Trophoblast cell (in vitro differentiated cells and primary cell): ENCODE results near the gene ING5.

Experiments
- DNase-seq, 2 donors: peaks; one replicate each; pipeline ENCODE4 v3.0.0-alpha.2; 2016
- H2AFZ ChIP-seq: 2 replicates; pipeline ENCODE4 v1.6.1; 2013; ENCODE audit warnings: low read length, moderate library complexity, mild to moderate bottlenecking; ENCODE audit not compliant: insufficient read depth, poor library complexity
- H2AK5ac ChIP-seq: 2 replicates; pipeline ENCODE4 v1.6.1; 2013; ENCODE audit warnings: mild to moderate bottlenecking, low read length
- H2BK120ac ChIP-seq: 2 replicates; pipeline ENCODE4 v1.6.1; 2013; ENCODE audit warnings: low read length, mild to moderate bottlenecking, moderate library complexity; ENCODE audit not compliant: insufficient read depth, poor library complexity
- H2BK12ac ChIP-seq: 2 replicates; pipeline ENCODE4 v1.6.1; 2013; ENCODE audit warnings: mild to moderate bottlenecking, low read length, moderate library complexity
- H2BK5ac ChIP-seq: 2 replicates; pipeline ENCODE4 v1.6.1; 2013; ENCODE audit warnings: low read length, low read depth, moderate library complexity, mild to moderate bottlenecking; ENCODE audit not compliant: poor library complexity
- H3K14ac ChIP-seq: 2 replicates; pipeline ENCODE4 v1.6.1; 2013; ENCODE audit warnings: mild to moderate bottlenecking, low read length
- H3K18ac ChIP-seq: 2 replicates; pipeline ENCODE4 v1.6.1; 2013; ENCODE audit warnings: mild to moderate bottlenecking, low read length
- H3K23ac ChIP-seq: 2 replicates; pipeline ENCODE4 v1.6.1; 2013; ENCODE audit warnings: low read length
- H3K27ac ChIP-seq: 2 replicates; pipeline ENCODE4 v1.5.1; 2013; ENCODE audit warnings: low read depth, mild to moderate bottlenecking, inconsistent platforms, low read length, moderate library complexity
- H3K27me3 ChIP-seq: 2 replicates; pipeline ENCODE4 v1.6.1; 2013; ENCODE audit warnings: inconsistent platforms, mild to moderate bottlenecking, low read length, moderate library complexity; ENCODE audit not compliant: insufficient read depth
- H3K36me3 ChIP-seq, 2 experiments: 1 replicate in 1 of 2; 2 replicates in 1 of 2; pipeline ENCODE4 v1.6.1; 2013; ENCODE audit warnings: low read length in 2 of 2, mild to moderate bottlenecking in 2 of 2, moderate library complexity in 1 of 2; ENCODE audit not compliant: insufficient read depth in 2 of 2, control insufficient read depth in 1 of 2
- H3K4ac ChIP-seq: 2 replicates; pipeline ENCODE4 v1.6.1; 2013; ENCODE audit warnings: low read depth, mild to moderate bottlenecking, low read length, moderate library complexity
- H3K4me1 ChIP-seq, 2 experiments: 1 replicate in 1 of 2; 2 replicates in 1 of 2; pipeline ENCODE4 v1.6.1; 2013; ENCODE audit warnings: low read length in 2 of 2, mild to moderate bottlenecking in 2 of 2, moderate library complexity in 1 of 2; ENCODE audit not compliant: insufficient read depth in 2 of 2, control insufficient read depth in 1 of 2
- H3K4me2 ChIP-seq: 2 replicates; pipeline ENCODE4 v1.6.1; 2013; ENCODE audit warnings: inconsistent platforms, mild to moderate bottlenecking, low read length, moderate library complexity
- H3K4me3 ChIP-seq: 2 replicates; pipeline ENCODE4 v1.5.1; 2013; ENCODE audit warnings: mild to moderate bottlenecking, low read depth, low read length, inconsistent platforms
- H3K79me1 ChIP-seq: one replicate; pipeline ENCODE4 v1.6.1; 2013; ENCODE audit warnings: low read length
- H3K79me2 ChIP-seq: 2 replicates; pipeline ENCODE4 v1.6.1; 2013; ENCODE audit warnings: low read length, mild to moderate bottlenecking; ENCODE audit not compliant: control insufficient read depth, insufficient read depth, poor library complexity
- H3K9ac ChIP-seq: 2 replicates; pipeline ENCODE4 v1.6.1; 2013; ENCODE audit warnings: mild to moderate bottlenecking, low read length
- H3K9me3 ChIP-seq: 2 replicates; pipeline ENCODE4 v1.6.1; 2013; ENCODE audit warnings: low read depth, mild to moderate bottlenecking, control low read depth, inconsistent platforms, low read length; ENCODE audit not compliant: insufficient read depth
- H4K12ac ChIP-seq: 2 replicates; pipeline ENCODE4 v1.6.1; 2013; ENCODE audit warnings: low read depth, mild to moderate bottlenecking, low read length, moderate library complexity
- H4K8ac ChIP-seq: 2 replicates; pipeline ENCODE4 v1.6.1; 2013; ENCODE audit warnings: low read depth, mild to moderate bottlenecking, low read length, moderate library complexity
- H4K91ac ChIP-seq: one replicate; pipeline ENCODE4 v1.6.1; 2013; ENCODE audit warnings: low read depth, mild to moderate bottlenecking, low read length, moderate library complexity
- WGBS: extraction: QIAGEN DNeasy Blood & Tissue Kit; methylation state at CpG from one replicate; pipeline ENCODE4 v1.1.7; 2013; ENCODE audit warnings: missing lambda C conversion rate; ENCODE audit not compliant: insufficient read length, insufficient coverage; ENCODE audit errors: extremely low coverage; 5-methylcytosine and 5-hydroxymethylcytosine counted together

Gene ING5

GRCh38 chr2:241665731-241666440, 36.0 kb upstream of the ING5 start:
- no peaks in the 10 kb centered on the region for H3K79me1 ChIP-seq
- H3K23ac ChIP-seq, result no peak overlapping the region
- no peak overlapping the region for H2AFZ ChIP-seq
- no peak overlapping the region for H4K91ac ChIP-seq
- no peaks in the 10 kb centered on the region for H3K79me2 ChIP-seq
- no peak overlapping the region for H3K14ac ChIP-seq
- no peak overlapping the region for H2AK5ac ChIP-seq
- no peak overlapping the region for H2BK5ac ChIP-seq
- H3K4me2 ChIP-seq, result no peak overlapping the region
- no peak overlapping the region for H3K4ac ChIP-seq
- no peak overlapping the region for H2BK12ac ChIP-seq
- no peak overlapping the region for H3K27ac ChIP-seq
- H4K12ac ChIP-seq, result no peak overlapping the region
- H4K8ac ChIP-seq, result no peak overlapping the region
- no peak overlapping the region for H3K4me3 ChIP-seq
- H3K18ac ChIP-seq, result no peak overlapping the region
- H3K9ac ChIP-seq, result no peak overlapping the region
- no peak overlapping the region for H2BK120ac ChIP-seq
- H3K27me3 ChIP-seq, result no peaks in the 10 kb centered on the region
- H3K9me3 ChIP-seq, result peaks cover 3% of the 10 kb centered on the region
- H3K36me3 ChIP-seq, result peaks cover 52 to 59% of the 10 kb centered on the region in 2 experiments
- no peak for DNase-seq
- no peaks in the 10 kb centered on the region for H3K4me1 ChIP-seq
- no CpG with 5 or more reads among the region's 23 CpGs for WGBS

DNA sequence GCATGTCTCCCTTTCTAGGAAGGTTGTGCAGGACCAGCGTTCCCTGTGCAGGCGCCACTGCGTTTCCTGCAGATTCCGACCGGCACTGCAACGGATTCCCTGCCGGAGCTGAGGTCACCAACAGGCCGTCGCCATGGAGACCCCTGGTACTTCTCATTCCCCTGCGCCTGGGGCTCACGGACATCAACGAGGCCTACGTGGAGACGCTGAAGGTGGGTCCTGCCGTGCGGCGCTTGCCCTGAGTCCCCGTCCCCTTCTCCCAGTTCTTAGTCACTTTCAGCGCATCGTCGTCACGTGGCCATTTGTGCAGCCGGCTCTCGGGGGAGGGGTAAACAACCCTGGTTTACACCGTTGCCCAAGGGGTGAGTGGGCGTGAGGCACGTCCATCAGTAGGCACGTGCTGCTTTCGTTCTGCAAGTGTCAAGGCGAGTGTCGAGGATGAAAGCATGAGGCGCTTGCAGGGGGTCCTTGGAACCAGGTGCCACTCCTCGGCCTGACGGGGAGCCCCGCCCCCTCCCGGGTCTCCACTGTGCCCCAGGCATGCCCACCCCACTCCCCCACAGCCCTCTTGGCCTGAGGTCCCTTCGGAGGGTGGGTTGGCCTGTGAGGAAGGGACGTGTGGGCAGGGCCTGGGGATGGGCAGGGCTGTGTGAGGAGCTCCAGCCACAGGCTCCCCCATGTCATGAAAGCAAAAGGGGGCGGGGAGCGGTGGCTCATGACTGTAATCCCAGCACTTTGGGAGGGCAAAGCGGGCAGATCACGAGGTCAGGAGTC, 35.0 kb upstream of the ING5 start:
- no peaks in the 10 kb centered on the region for H3K79me1 ChIP-seq
- H4K91ac ChIP-seq, result no peak overlapping the region
- WGBS, result no CpG with 5 or more reads among the region's 42 CpGs
- no peak overlapping the region for H2BK5ac ChIP-seq
- H2BK120ac ChIP-seq, result no peak overlapping the region
- no peaks in the 10 kb centered on the region for H3K79me2 ChIP-seq
- no peak overlapping the region for H3K9ac ChIP-seq
- peaks cover 3% of the 10 kb centered on the region for H3K9me3 ChIP-seq
- H2AFZ ChIP-seq, result no peak overlapping the region
- H3K18ac ChIP-seq, result no peak overlapping the region
- no peak for DNase-seq
- H3K27me3 ChIP-seq, result no peaks in the 10 kb centered on the region
- H3K4me2 ChIP-seq, result no peak overlapping the region
- no peak overlapping the region for H3K14ac ChIP-seq
- no peak overlapping the region for H3K4ac ChIP-seq
- H4K8ac ChIP-seq, result no peak overlapping the region
- no peak overlapping the region for H4K12ac ChIP-seq
- no peak overlapping the region for H3K23ac ChIP-seq
- no peaks in the 10 kb centered on the region for H3K4me1 ChIP-seq
- H3K27ac ChIP-seq, result no peak overlapping the region
- no peak overlapping the region for H3K4me3 ChIP-seq
- no peak overlapping the region for H2AK5ac ChIP-seq
- no peak overlapping the region for H2BK12ac ChIP-seq
- peaks cover 56 to 60% of the 10 kb centered on the region in 2 experiments for H3K36me3 ChIP-seq

GRCh38 chr2:241668354-241668753, 33.5 kb upstream of the ING5 start:
- no CpG with 5 or more reads among the region's 21 CpGs for WGBS
- no peak overlapping the region for H2AK5ac ChIP-seq
- no peak overlapping the region for H3K14ac ChIP-seq
- peaks cover 5% of the 10 kb centered on the region for H3K9me3 ChIP-seq
- H3K36me3 ChIP-seq, result peaks cover 70 to 74% of the 10 kb centered on the region in 2 experiments
- no peaks in the 10 kb centered on the region for H3K4me1 ChIP-seq
- H3K79me2 ChIP-seq, result no peaks in the 10 kb centered on the region
- no peak overlapping the region for H4K91ac ChIP-seq
- no peak overlapping the region for H2AFZ ChIP-seq
- no peak overlapping the region for H3K4ac ChIP-seq
- DNase-seq, result no peak
- H3K4me2 ChIP-seq, result no peak overlapping the region
- H4K8ac ChIP-seq, result no peak overlapping the region
- H2BK5ac ChIP-seq, result no peak overlapping the region
- H4K12ac ChIP-seq, result no peak overlapping the region
- no peak overlapping the region for H3K27ac ChIP-seq
- H2BK120ac ChIP-seq, result no peak overlapping the region
- H2BK12ac ChIP-seq, result no peak overlapping the region
- H3K79me1 ChIP-seq, result no peaks in the 10 kb centered on the region
- H3K4me3 ChIP-seq, result peak overlapping the region; percentile 46
- no peak overlapping the region for H3K23ac ChIP-seq
- H3K27me3 ChIP-seq, result no peaks in the 10 kb centered on the region
- H3K9ac ChIP-seq, result no peak overlapping the region
- no peak overlapping the region for H3K18ac ChIP-seq

DNA sequence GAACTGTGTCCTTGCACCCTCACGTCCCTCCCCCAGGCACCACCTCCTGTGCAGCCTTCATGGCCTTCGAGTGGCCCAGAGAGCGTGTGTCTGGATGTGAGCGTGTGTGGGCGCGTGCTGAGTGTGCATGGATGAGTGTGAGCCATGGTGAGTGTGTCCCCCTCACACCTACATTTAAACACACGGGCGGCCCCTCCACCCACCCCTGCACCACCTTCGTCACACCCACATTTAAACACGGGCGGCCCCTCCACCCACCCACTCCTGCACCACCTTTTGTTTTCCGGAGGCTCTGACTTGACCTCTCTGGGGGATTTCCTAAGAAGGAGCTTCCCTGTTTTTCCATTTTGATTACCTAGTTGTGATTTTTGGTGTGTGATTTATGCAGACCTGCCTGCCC, 33.0 kb upstream of the ING5 start:
- no peak overlapping the region for H2AK5ac ChIP-seq
- H4K12ac ChIP-seq, result no peak overlapping the region
- peaks cover 5% of the 10 kb centered on the region for H3K9me3 ChIP-seq
- no peak for DNase-seq
- no peak overlapping the region for H3K9ac ChIP-seq
- no peak overlapping the region for H3K14ac ChIP-seq
- H3K36me3 ChIP-seq, result peaks cover 72 to 77% of the 10 kb centered on the region in 2 experiments
- H2BK12ac ChIP-seq, result no peak overlapping the region
- H3K18ac ChIP-seq, result no peak overlapping the region
- H3K79me1 ChIP-seq, result no peaks in the 10 kb centered on the region
- no peak overlapping the region for H4K91ac ChIP-seq
- no peak overlapping the region for H3K4me2 ChIP-seq
- H2BK120ac ChIP-seq, result no peak overlapping the region
- H3K79me2 ChIP-seq, result no peaks in the 10 kb centered on the region
- no peaks in the 10 kb centered on the region for H3K27me3 ChIP-seq
- H2BK5ac ChIP-seq, result no peak overlapping the region
- no peak overlapping the region for H3K23ac ChIP-seq
- no peak overlapping the region for H3K4me3 ChIP-seq
- no peak overlapping the region for H2AFZ ChIP-seq
- H3K27ac ChIP-seq, result no peak overlapping the region
- H3K4me1 ChIP-seq, result no peaks in the 10 kb centered on the region
- WGBS, result no CpG with 5 or more reads among the region's 12 CpGs
- H3K4ac ChIP-seq, result no peak overlapping the region
- H4K8ac ChIP-seq, result no peak overlapping the region
